Thyroid gland (tissue), 4 donors: ENCODE results near the gene KTN1. TPM values are rescaled to one million over a fixed set of nuclear protein-coding genes. Genes with fewer than 3 reads are reported as not detected.

Experiments
- DNase-seq, 2 donors: peaks; one replicate each; pipeline ENCODE4 v3.0.0-alpha.2; 2019
- H3K27ac ChIP-seq, 3 donors: fragments of 200-600 bp; sonication (generic); 1 replicate in 2 of 3; 2 replicates in 1 of 3; pipeline ENCODE4 v1.5.1; 2016 to 2019; ENCODE audit warnings: mild to moderate bottlenecking in 1 of 3, moderate library complexity in 1 of 3
- H3K27me3 ChIP-seq: fragments of 200-600 bp; sonication (generic); one replicate; pipeline ENCODE4 v1.5.1; 2019
- H3K36me3 ChIP-seq, 2 donors: fragments of 200-600 bp; sonication (generic); one replicate each; pipeline ENCODE4 v1.5.1; 2016 to 2019
- H3K4me1 ChIP-seq, 2 donors: fragments of 200-600 bp; sonication (generic); one replicate each; pipeline ENCODE4 v1.5.1; 2017 to 2019
- H3K4me3 ChIP-seq, 3 donors: fragments of 200-600 bp; sonication (generic); replicated peaks in 1 of 3; 1 replicate in 2 of 3; 2 replicates in 1 of 3; pipeline ENCODE4 v1.5.1; 2016; ENCODE audit warnings: mild to moderate bottlenecking in 1 of 3
- H3K9me3 ChIP-seq: fragments of 200-600 bp; sonication (generic); one replicate; pipeline ENCODE4 v1.5.1; 2017
- POLR2A ChIP-seq, 2 donors: fragments of 450-650 bp; IDR thresholded peaks; one replicate each; pipeline ENCODE4 v1.6.1; 2017; ENCODE audit warnings: antibody characterized with exemption in 2 of 2, mild to moderate bottlenecking in 2 of 2, moderate library complexity in 1 of 2
- WGBS, 2 donors: methylation state at CpG; one replicate each; pipeline ENCODE4 v1.1.5; 2017; 5-methylcytosine and 5-hydroxymethylcytosine counted together
- intact Hi-C: fragments of 100-400 bp; cut with DNase I; formaldehyde crosslinking; loops from one replicate; pipeline ENCODE4 v1.15.1; 2023
- total RNA-seq, 4 donors: library from RNA; depleted of rRNA; stranded (reverse); fragments of >200 nt; gene quantifications; one replicate each; pipeline ENCODE4 v1.2.3, GENCODE V29; 2016
- TF ChIP-seq, protein P1 (sequence below), 6 experiments: fragments of 200-600 bp in 3 of 6; fragments of 450-650 bp in 3 of 6; sonication (generic) in 3 of 6; IDR thresholded peaks; one replicate each; pipeline ENCODE4 v1.5.1; 2016 to 2019; ENCODE audit warnings: antibody characterized with exemption in 6 of 6, mild to moderate bottlenecking in 2 of 6, inconsistent platforms in 1 of 6, moderate library complexity in 1 of 6

Gene KTN1
- total RNA-seq, 4 donors from 2014 or later: 164 to 222 (median 195) TPM

DNA sequence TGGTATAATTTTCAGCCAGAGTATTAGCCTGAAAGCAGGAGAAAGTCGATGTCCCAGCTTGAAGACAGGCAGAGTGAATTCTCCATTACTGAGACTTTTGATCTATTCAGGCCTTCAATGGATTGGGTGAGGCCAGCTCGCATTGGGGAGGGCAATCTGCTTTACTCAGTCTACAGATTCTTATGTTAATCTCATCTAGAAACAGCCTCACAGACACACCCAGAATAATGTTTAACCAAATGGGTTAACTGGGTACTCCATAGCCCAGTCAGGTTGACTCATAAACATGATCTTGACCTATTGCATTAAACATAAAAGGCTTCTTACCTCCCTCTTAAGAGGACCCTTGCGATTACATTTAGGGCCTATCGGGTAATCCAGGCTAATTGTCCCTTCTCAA, 118.0 kb downstream of the KTN1 start:
- Histone ChIP-seq H3K27me3 (no peaks in the 10 kb centered on the region), H3K4me3 (no peak overlapping the region), H3K4me1 (no peaks in the 10 kb centered on the region), H3K9me3 (no peaks in the 10 kb centered on the region), H3K36me3 (no peaks in the 10 kb centered on the region), H3K27ac (no peak overlapping the region)
- no peak for DNase-seq
- WGBS, 2 donors: 95 to 97% methylated on average over 4 of the region's 4 CpGs
- TF ChIP-seq, protein P1, sequence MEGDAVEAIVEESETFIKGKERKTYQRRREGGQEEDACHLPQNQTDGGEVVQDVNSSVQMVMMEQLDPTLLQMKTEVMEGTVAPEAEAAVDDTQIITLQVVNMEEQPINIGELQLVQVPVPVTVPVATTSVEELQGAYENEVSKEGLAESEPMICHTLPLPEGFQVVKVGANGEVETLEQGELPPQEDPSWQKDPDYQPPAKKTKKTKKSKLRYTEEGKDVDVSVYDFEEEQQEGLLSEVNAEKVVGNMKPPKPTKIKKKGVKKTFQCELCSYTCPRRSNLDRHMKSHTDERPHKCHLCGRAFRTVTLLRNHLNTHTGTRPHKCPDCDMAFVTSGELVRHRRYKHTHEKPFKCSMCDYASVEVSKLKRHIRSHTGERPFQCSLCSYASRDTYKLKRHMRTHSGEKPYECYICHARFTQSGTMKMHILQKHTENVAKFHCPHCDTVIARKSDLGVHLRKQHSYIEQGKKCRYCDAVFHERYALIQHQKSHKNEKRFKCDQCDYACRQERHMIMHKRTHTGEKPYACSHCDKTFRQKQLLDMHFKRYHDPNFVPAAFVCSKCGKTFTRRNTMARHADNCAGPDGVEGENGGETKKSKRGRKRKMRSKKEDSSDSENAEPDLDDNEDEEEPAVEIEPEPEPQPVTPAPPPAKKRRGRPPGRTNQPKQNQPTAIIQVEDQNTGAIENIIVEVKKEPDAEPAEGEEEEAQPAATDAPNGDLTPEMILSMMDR (IDR thresholded peaks at IDR 0.05): no peak
- no peak for TF ChIP-seq POLR2A (IDR thresholded peaks at IDR 0.05)
- intact Hi-C loops: no loop called here

DNA sequence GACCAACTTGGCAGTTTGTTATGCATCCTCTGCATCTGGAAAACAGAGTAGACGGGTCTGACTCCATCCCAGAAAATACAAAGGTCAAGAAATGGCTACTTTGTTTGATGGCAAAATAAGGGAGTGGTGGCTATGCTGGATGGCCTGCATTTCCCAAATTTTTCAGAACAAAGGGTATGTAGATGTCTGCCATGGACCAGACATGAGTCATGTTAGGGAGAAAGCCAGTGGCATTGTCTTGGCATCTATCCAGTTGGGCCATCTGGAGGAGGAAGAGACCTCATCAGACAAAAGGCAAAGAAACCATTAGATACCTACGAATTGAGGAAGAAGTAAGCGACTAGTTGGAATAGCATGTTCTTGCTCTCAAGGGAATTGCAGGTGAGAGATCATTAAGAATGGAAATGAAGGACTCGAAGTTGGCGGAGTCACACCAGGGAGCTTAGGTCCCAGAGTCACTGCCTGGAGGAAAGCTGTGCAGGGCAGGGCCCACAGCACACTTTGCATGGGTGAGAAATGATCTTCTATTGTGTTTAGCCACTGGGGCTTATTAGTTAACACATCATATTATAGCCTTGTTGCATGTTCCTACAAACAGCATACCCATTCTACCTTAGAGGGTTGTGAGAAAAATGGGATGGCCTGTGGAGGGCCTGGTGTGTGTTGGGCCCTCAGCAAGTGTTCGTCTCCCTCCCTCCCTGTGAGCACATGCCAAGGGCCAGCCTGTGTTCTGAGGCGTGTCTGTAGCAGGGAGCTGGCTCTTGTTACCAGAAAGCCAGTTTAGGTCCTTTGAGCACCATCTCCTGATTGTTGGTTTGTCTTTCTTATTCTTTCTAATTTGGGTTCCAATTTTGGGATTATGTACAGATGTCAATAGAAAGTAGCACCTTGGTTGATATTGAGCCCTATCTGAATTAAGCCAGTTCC, 119.4 kb downstream of the KTN1 start:
- Histone ChIP-seq H3K27me3 (no peaks in the 10 kb centered on the region), H3K4me3 (no peak overlapping the region), H3K4me1 (no peaks in the 10 kb centered on the region), H3K9me3 (no peaks in the 10 kb centered on the region), H3K36me3 (no peaks in the 10 kb centered on the region), H3K27ac (no peak overlapping the region)
- peak in 1 of 2 donors; percentile 18 for DNase-seq
- TF ChIP-seq, protein P1 (IDR thresholded peaks at IDR 0.05): no peak
- no peak for TF ChIP-seq POLR2A (IDR thresholded peaks at IDR 0.05)
- 88 to 90% methylated on average over 6 to 7 of the region's 7 CpGs for WGBS, 2 donors
- intact Hi-C loops: loop anchor here (10.0 kb wide), 2 partner anchors 645 to 775 kb away; no protein-coding TSS in a partner anchor

DNA sequence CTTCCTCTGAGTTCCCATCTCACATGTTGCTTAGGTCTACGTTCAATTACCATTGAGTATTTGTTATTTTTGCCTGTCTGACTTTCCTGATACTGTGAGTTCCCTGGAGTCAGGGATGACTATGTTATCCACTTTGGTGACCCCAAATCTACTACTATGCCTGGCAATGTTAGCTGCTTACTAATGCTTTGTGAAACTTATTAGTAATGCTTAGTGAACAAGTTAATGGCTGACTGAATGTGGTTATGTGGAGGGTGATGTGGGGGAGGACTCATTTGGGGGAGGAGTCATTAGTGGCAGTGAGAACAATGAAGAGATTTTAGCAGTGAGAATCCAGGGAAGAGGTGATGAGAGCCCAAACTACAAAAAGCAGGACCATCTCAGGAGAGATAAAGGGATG, 121.6 kb downstream of the KTN1 start:
- intact Hi-C loops: loop anchor here (10.0 kb wide), 2 partner anchors 643 to 773 kb away; no protein-coding TSS in a partner anchor
- WGBS, 2 donors: 96 to 98% methylated on average over 1 of the region's 1 CpG

DNA sequence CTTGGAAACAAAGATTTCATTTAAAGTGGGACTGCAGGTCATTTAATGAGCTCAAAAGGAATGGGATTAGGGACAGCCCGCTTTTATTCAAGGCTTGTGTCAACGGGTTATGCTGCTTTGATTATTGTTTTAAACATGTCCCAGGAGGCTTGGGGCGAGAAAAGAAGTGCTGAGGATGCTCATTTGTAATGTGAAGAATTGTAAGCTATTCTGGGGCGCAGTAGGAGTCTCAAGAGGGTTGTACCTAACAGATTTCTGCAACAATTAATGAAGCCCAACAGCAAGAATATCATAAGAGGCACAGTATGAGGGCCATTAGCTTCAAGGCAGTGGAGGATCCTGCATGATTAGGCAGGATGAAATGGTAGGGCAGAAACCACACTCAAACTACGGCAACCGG, 122.5 kb downstream of the KTN1 start:
- no peak for DNase-seq
- Histone ChIP-seq H3K9me3 (no peaks in the 10 kb centered on the region), H3K4me3 (no peak overlapping the region), H3K27me3 (no peaks in the 10 kb centered on the region), H3K27ac (no peak overlapping the region), H3K4me1 (peaks cover 0 to 5% of the 10 kb centered on the region in 2 donors), H3K36me3 (no peaks in the 10 kb centered on the region)
- TF ChIP-seq, protein P1 (IDR thresholded peaks at IDR 0.05): no peak
- no peak for TF ChIP-seq POLR2A (IDR thresholded peaks at IDR 0.05)
- WGBS, 2 donors: 79 to 85% methylated on average over 6 of the region's 6 CpGs
- intact Hi-C loops: loop anchor here (10.0 kb wide), 2 partner anchors 642 to 772 kb away; no protein-coding TSS in a partner anchor

More for the DNA sequence above, 121.6 kb downstream of the KTN1 start:
- no peaks in the 10 kb centered on the region for H3K9me3 ChIP-seq
- no peak for TF ChIP-seq POLR2A (IDR thresholded peaks at IDR 0.05)
- TF ChIP-seq, protein P1 (IDR thresholded peaks at IDR 0.05): no peak
- H3K36me3 ChIP-seq: no peaks in the 10 kb centered on the region
- H3K27ac ChIP-seq: no peak overlapping the region
- no peak for DNase-seq
- H3K4me3 ChIP-seq: no peak overlapping the region
- H3K27me3 ChIP-seq: no peaks in the 10 kb centered on the region
- peaks cover 0 to 5% of the 10 kb centered on the region in 2 donors for H3K4me1 ChIP-seq

DNA sequence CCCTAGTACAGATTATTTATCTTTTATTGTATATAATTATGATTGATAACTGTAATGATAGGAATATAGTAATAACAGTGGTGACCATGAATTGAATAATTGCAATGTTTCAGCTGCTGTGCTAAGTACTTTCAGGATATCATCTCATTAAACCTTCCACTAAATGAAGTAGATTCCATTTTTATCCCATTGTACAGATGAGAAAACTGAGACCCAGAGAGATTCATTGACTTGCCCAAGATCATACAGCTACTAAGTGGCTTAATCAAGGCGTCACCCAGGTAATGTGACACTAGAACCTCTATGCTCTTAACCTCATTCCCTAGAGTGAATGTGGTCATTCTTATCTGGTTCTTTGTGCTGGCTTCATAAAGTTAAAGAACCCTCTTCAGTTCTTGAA, 124.6 kb downstream of the KTN1 start:
- no peaks in the 10 kb centered on the region for H3K9me3 ChIP-seq
- peaks cover 0 to 5% of the 10 kb centered on the region in 2 donors for H3K4me1 ChIP-seq
- no peaks in the 10 kb centered on the region for H3K36me3 ChIP-seq
- no peak for DNase-seq
- no peaks in the 10 kb centered on the region for H3K27me3 ChIP-seq
- H3K4me3 ChIP-seq: no peak overlapping the region
- no peak overlapping the region for H3K27ac ChIP-seq
- 95 to 100% methylated on average over 1 of the region's 1 CpG for WGBS, 2 donors
- intact Hi-C loops: loop anchor here (10.0 kb wide), 2 partner anchors 640 to 770 kb away; no protein-coding TSS in a partner anchor
- no peak for TF ChIP-seq POLR2A (IDR thresholded peaks at IDR 0.05)
- TF ChIP-seq, protein P1 (IDR thresholded peaks at IDR 0.05): no peak
